GM21786 (cell line): ENCODE data around the gene NCOA3.
"Not testable (repeated sequence)": the region's sequence is repeated elsewhere in the genome, so short reads cannot be mapped to it uniquely, and the experiment has no call there.

ENCODE experiments used
- ATAC-seq: cut with Tn5 transposase; IDR thresholded peaks from one replicate; pipeline ENCODE4 v1.9.1; 2021; ENCODE audit not compliant: unreplicated experiment

NCOA3 gene

GRCh38 chr20:47595138-47595537, 93.5 kb downstream of the NCOA3 start:
- not testable (repeated sequence) for ATAC-seq

- no peak for ATAC-seq
These were observed 94.4 kb downstream of the NCOA3 start for GRCh38 chr20:47596003-47596571.

GRCh38 chr20:47597090-47597489, 95.4 kb downstream of the NCOA3 start:
- ATAC-seq: no peak

- no peak for ATAC-seq
These were observed 97.4 kb downstream of the NCOA3 start for GRCh38 chr20:47598911-47599744.

- ATAC-seq: no peak
These were observed 99.4 kb downstream of the NCOA3 start for GRCh38 chr20:47600967-47601547.

- no peak for ATAC-seq
These were observed 101.6 kb downstream of the NCOA3 start for GRCh38 chr20:47603260-47603659.

- ATAC-seq: no peak
These were observed 104.2 kb downstream of the NCOA3 start for GRCh38 chr20:47605673-47606413.

GRCh38 chr20:47606414-47606982, 104.8 kb downstream of the NCOA3 start:
- no peak for ATAC-seq

- no peak for ATAC-seq
These were observed 105.4 kb downstream of the NCOA3 start for GRCh38 chr20:47606983-47607613.

- ATAC-seq: no peak
These were observed 107.3 kb downstream of the NCOA3 start for GRCh38 chr20:47609001-47609400.

GRCh38 chr20:47610247-47610944, 108.7 kb downstream of the NCOA3 start:
- ATAC-seq: no peak

- ATAC-seq: no peak
These were observed 109.2 kb downstream of the NCOA3 start for GRCh38 chr20:47610945-47611250.

- ATAC-seq: no peak
These were observed 110.1 kb downstream of the NCOA3 start for GRCh38 chr20:47611785-47612184.

GRCh38 chr20:47612670-47613069, 111.0 kb downstream of the NCOA3 start:
- ATAC-seq: no peak

GRCh38 chr20:47614703-47615309, 113.1 kb downstream of the NCOA3 start:
- ATAC-seq: no peak

GRCh38 chr20:47618479-47618878, 116.8 kb downstream of the NCOA3 start:
- ATAC-seq: no peak

- no peak for ATAC-seq
These were observed 119.4 kb downstream of the NCOA3 start for GRCh38 chr20:47620808-47621805.

GRCh38 chr20:47622118-47622665, 120.5 kb downstream of the NCOA3 start:
- no peak for ATAC-seq
